HTR-8/SVneo (cell line): ENCODE results near the gene TMEM260.
"Not testable (repeated sequence)": the region's sequence is repeated elsewhere in the genome, so short reads cannot be mapped to it uniquely, and the experiment has no call there.

Experiments
- DNase-seq: peaks from one replicate; pipeline ENCODE4 v3.0.0; 2011; ENCODE audit warnings: low spot score, mixed read lengths; ENCODE audit not compliant: insufficient read length
- FAIRE-seq: peaks from 2 replicates; lab custom pipeline; 2011; peaks lifted over from hg19 to GRCh38; lab: Jason Lieb, UNC

Gene TMEM260

DNA sequence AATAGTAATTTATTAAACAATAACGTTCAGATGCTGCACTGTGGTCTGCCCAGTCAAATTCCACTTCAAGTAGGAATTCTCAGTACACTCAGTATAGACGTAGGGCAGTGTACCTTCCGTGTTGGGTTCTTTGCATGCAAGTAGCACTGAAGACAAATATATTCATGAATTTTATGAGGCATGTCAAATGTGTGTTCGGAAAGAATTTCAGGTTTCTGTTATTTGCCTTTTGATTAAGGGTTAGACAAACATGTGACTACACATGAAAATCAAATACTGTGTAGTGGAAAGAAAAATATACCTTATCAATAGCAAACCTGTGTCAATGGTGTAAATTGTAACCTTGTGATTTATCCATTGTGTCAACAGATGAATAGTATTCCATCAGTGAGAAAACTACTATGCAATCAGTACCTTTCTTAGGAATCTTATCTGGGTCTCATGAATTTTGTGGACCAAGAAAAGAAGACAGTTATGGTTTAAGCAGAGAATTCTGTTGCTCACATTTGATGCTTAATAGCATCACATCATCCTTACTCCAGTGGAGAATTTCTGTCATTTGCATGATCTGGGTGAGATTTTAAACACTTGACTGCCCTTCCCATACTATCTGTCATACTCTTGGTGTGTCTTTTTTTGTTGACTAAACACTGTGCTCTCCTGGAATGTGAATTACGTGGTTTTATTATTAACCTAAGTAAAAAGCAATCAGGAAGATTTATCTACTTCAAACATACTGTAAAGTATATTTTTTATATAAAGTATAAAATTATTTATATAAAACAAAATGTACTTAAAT, 13.3 kb downstream of the TMEM260 start:
- DNase-seq (no peak), FAIRE-seq (peak; percentile 97)

DNA sequence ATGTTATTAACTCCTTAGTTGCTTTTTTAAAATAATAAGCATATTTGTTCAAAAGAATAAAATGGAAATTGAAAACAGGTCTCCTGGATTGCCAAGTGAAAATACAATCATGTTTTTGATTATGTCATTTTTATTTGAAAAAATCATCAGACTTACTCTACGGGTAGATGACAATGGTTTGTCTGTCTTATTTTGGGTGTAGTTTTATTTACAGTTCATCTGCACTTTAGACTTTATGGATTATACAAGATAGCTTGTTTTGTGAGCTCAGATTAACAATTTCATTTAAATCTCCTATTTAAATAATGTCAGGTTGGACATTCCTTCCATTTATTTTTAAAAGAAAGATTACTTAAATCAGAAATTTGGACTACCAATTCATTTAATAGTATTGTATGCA, 14.8 kb downstream of the TMEM260 start:
- FAIRE-seq = peak; percentile 55
- no peak for DNase-seq

DNA sequence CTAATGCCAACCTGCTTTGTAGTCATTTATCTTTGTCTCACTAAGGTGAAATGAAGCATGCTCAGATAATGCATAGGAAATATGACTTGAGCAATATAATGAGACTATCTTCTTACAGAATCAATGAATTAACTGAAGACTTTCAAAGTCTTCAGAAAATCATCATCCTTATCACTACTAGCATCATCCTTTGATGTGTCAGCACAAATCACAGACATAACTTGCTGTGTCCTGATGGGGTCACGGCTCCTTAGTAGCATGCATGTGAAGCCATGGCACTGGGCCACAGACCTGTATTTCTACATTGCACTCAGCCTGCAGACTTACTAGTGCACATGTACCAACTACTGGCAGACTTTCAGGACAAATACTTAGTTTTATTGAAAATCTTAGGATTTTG, 18.9 kb downstream of the TMEM260 start:
- FAIRE-seq (peak; percentile 93), DNase-seq (no peak)

GRCh38 chr14:56603648-56604047, 24.1 kb downstream of the TMEM260 start:
- DNase-seq = no peak
- peak; percentile 31 for FAIRE-seq

DNA sequence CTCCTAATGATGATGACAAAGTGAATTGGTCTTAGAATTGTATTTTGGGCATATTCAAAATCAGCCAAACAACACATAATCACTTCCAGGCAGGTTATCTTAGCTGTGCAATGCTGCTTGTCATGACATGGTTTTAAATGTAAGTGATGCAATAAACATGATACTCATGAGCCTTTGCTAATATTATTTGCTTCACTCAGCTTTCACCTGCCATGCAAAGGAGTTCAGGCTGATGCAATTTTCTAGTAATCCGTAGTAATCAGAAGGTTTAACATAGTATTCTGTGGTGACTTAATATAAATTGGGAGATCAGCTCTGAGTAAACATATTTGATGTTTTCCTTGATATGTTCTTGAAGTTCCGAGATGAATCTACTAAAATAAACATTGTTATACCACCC, 29.1 kb downstream of the TMEM260 start:
- no peak for DNase-seq
- FAIRE-seq = peak; percentile 82

- not testable (repeated sequence) for DNase-seq
- FAIRE-seq = peak; percentile 66
Observed at GRCh38 chr14:56611663-56612062, 32.1 kb downstream of the TMEM260 start.

- no peak for DNase-seq
- no peak for FAIRE-seq
Observed at GRCh38 chr14:56617084-56617483, 37.5 kb downstream of the TMEM260 start.

GRCh38 chr14:56630707-56631106, 51.1 kb downstream of the TMEM260 start:
- peak; percentile 75 for FAIRE-seq
- no peak for DNase-seq

- FAIRE-seq (no peak), DNase-seq (no peak)
Observed at GRCh38 chr14:56632195-56632594, 52.6 kb downstream of the TMEM260 start.

GRCh38 chr14:56633544-56633943, 53.9 kb downstream of the TMEM260 start:
- no peak for DNase-seq

GRCh38 chr14:56635041-56635440, 55.4 kb downstream of the TMEM260 start:
- DNase-seq (no peak), FAIRE-seq (peak; percentile 91)

More at GRCh38 chr14:56633544-56633943, 53.9 kb downstream of the TMEM260 start:
- FAIRE-seq = no peak

DNA sequence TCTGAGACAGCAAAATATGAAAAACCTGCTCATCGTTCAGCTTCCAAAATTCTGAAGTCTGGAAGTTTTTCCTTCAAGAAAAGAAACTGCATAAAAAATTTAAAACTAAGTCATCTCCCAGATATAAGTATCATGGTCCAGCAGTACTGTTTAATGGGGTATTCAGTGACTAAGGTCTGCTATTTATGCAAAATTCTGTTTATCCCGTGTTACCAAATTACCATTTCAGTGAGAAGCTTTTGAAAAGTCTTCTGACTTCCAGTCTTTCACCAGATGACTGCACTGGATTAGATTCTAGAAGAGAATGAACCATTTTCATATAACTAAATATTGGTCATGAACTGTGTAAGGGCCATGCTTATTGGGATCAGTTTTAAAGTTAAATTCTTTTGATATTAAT, 67.9 kb downstream of the TMEM260 start:
- DNase-seq (no peak), FAIRE-seq (no peak)

DNA sequence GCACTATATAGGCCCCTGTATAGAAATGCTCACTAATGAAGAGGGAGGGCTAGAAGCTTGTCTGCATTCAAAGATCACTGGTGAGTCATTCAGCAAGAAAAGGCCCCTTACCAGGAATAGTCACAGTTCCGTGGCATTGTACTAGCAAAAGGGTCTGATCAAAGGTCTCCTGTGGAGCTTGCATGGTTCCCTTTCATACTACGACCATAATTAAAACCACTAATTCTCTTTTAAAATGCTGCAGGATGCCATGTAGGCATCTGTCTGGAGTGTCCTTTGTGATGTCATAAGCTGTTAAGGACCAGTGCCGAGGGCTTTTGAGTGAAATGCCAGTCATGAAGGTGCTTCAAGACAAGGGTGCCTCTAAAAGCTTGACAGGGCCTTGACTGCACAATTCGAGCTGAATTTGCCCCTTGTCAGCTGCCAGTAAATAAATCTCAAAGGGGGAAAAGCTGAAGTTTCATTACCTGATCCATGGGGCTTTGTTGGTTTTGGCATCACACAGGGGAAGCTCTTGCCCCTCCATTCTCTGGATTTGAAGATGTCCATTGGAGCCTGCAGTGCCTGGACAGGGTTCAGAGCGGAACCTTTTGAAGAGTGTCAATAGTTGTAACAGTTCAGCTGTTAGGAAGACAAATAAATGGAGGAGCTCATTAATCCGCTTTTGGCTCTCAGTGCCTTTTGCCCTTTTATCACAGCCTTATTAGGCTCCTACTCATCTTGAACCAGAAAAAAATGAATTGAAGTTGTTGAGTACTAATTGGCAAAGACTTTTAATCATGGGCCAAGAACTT, 69.1 kb downstream of the TMEM260 start:
- peak; percentile 86 for FAIRE-seq
- no peak for DNase-seq

GRCh38 chr14:56649382-56649781, 69.8 kb downstream of the TMEM260 start:
- FAIRE-seq = peak; percentile 40
- DNase-seq = no peak

DNA sequence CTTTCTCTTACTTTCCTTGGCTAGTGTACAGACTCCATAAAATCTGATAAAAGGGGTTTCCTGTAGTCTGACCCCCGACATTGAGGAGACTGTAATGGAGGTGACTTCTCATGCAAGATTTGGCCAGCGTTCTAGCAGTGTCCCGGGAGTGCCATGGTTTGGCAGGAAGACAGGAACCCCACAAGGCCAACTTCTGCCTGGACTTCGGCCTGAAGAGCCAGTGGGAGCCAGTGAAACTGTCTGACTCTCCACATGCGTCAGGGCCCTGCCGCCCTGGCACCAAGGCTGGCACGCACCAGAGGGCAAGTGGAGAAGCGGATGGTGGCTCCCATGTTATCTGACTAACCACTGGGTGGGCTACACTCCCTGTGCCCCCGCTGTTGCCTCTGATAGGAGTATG, 70.5 kb downstream of the TMEM260 start:
- FAIRE-seq (peak; percentile 88), DNase-seq (no peak)

DNA sequence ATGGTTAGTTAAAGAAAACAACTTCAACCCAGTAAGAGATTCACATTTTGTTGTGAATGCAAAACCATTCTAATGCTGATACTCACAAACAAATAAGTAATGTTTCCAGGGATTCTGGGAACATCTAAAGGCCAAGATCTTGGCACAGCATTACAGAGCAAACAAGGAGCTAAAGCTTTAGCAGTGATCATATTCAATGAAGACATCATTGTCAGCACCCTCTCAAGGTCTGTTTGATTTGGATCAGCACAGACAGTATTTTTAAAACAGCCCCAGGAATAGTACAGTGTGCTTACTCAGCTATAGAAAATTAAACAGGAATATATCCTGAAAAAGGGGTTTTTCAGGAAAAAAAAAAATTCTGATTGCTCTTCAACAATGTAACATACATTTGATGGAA, 71.4 kb downstream of the TMEM260 start:
- peak; percentile 82 for FAIRE-seq
- DNase-seq = no peak

DNA sequence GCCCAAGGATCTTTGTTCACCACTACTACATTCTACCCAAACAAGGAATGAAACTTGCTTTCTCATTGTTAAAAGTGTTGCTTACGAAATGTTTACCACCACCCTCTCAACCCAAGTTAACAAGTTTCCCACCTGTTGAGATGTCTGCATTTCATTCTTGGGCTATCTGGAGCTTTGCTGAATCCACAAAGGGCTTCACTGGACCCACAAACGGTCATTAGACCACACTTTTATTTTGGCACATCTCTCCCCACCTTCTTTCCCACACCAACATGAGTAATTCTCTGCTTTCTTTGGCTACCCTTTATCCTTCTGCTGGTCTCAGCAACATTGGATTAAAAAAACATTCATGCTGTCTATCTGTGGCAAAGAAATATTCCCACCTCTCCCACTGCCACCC, 78.0 kb downstream of the TMEM260 start:
- FAIRE-seq = peak; percentile 88

GRCh38 chr14:56659378-56659777, 79.8 kb downstream of the TMEM260 start:
- DNase-seq (no peak), FAIRE-seq (no peak)

More for the DNA sequence above, 78.0 kb downstream of the TMEM260 start:
- no peak for DNase-seq

DNA sequence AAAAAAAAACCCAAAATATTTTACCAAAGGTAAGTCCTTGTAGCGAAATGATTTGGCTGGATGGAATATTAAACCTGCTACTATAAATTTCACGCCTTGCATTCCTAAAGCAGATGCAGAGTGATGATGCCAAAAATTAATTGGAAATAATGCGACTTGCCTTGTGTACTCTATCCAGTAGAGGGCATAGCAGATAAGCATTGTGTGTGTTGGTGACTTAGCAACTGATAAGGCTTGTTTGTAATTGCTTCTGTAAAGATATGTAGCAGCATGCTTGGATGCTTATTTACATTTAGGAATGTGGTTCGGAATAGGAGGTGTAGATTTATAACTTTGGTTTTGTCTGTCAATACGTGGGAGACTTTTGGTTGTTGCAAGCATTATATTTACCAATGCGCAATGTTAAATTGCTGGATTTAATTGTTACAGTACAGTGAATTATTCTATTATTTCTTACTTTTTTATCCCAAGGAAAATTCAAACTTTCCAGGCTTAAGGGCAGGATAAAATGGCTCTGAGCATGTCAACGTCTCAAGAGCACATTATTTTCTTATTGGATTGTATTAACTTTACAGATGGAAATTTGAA, 80.5 kb downstream of the TMEM260 start:
- peak; percentile 89 for DNase-seq
- peak; percentile 99 for FAIRE-seq

- DNase-seq (no peak), FAIRE-seq (peak; percentile 76)
Observed at GRCh38 chr14:56660677-56661389, 81.2 kb downstream of the TMEM260 start.
